ENCODE results near the gene CYP51A1.
A peak's percentile ranks its signal among the peaks of the same experiment; 100 is the strongest.
"Not testable (repeated sequence)": the region's sequence is repeated elsewhere in the genome, so short reads cannot be mapped to it uniquely, and the experiment has no call there.

Gene CYP51A1

GRCh38 chr7:92134271-92135051 is at the start of gene CYP51A1:
TSS of gene CYP51A1 (minus strand) at chr7:92134477. CDS start at chr7:92134364, 113 bp downstream.
- Histone ChIP-seq H3K9me2 (replicated peaks; ENCODE audit: insufficient read depth, low read length) (no peaks in the 10 kb centered on the region), H4K20me1 (ENCODE audit: low read depth, low read length) (peaks cover 34% of the 10 kb centered on the region), H3K9ac (ENCODE audit: low read length) (peak within 1 kb of the TSS; percentile 86), H3K27ac (ENCODE audit: low read depth, low read length) (peak within 1 kb of the TSS; percentile 89), H3K36me3 (ENCODE audit: low read length) (peaks cover 26% of the 10 kb centered on the region), H3K9me3 (ENCODE audit: insufficient read depth, low read length) (no peaks in the 10 kb centered on the region), H3F3A (ENCODE audit: insufficient read depth) (peaks cover 18% of the 10 kb centered on the region; the same call in 1 of the 2 replicates), H3K79me2 (ENCODE audit: insufficient read depth, low read length) (peaks cover 48% of the 10 kb centered on the region), H3K4me2 (ENCODE audit: low read depth, low read length, poor library complexity, severe bottlenecking) (peak within 1 kb of the TSS; percentile 83), H3K4me3 (ENCODE audit: insufficient read depth, low read length, poor library complexity, severe bottlenecking) (peak within 1 kb of the TSS; percentile 87), H3K27me3 (ENCODE audit: low read length) (no peaks in the 10 kb centered on the region), H2AFZ (ENCODE audit: low read depth, low read length, severe bottlenecking) (peak within 1 kb of the TSS; percentile 46)
- TF ChIP-seq EZH2phosphoT487 (conservative IDR thresholded peaks at IDR 0.05; ENCODE audit: low read length) (no peak), CTCF (IDR thresholded peaks at IDR 0.05; ENCODE audit: insufficient read depth, low read length, poor library complexity, severe bottlenecking) (no peak)

- peak within 1 kb of the TSS; percentile 47 for H3K4me2 ChIP-seq (ENCODE audit: low read depth, low read length, poor library complexity, severe bottlenecking)
- no peak within 1 kb of the TSS for H3K9ac ChIP-seq (ENCODE audit: low read length)
- H3K36me3 ChIP-seq (ENCODE audit: low read length): no peaks in the 10 kb centered on the region
- no peaks in the 10 kb centered on the region for H3K9me2 ChIP-seq (replicated peaks; ENCODE audit: insufficient read depth, low read length)
- TF ChIP-seq CTCF (IDR thresholded peaks at IDR 0.05; ENCODE audit: insufficient read depth, low read length, poor library complexity, severe bottlenecking) (peak; percentile 99), EZH2phosphoT487 (conservative IDR thresholded peaks at IDR 0.05; ENCODE audit: low read length) (no peak)
- peaks cover 15% of the 10 kb centered on the region for H3F3A ChIP-seq (ENCODE audit: insufficient read depth)
- no peaks in the 10 kb centered on the region for H3K9me3 ChIP-seq (ENCODE audit: insufficient read depth, low read length)
- no peak within 1 kb of the TSS for H3K4me3 ChIP-seq (ENCODE audit: insufficient read depth, low read length, poor library complexity, severe bottlenecking)
- H3K27ac ChIP-seq (ENCODE audit: low read depth, low read length): no peak within 1 kb of the TSS
- H4K20me1 ChIP-seq (ENCODE audit: low read depth, low read length): peaks cover 4% of the 10 kb centered on the region; the same call in 1 of the 2 replicates
- no peaks in the 10 kb centered on the region for H3K79me2 ChIP-seq (ENCODE audit: insufficient read depth, low read length)
- peak within 1 kb of the TSS; percentile 70 for H2AFZ ChIP-seq (ENCODE audit: low read depth, low read length, severe bottlenecking)
- H3K27me3 ChIP-seq (ENCODE audit: low read length): no peaks in the 10 kb centered on the region
Observed at GRCh38 chr7:92178928-92179924, 44.9 kb upstream of the CYP51A1 start, which contains the start of gene LRRD1. TSS of gene LRRD1 (minus strand) at chr7:92179142. CDS start at chr7:92165202, 13,940 bp downstream.

GRCh38 chr7:92177362-92177761 is 43.1 kb upstream of the CYP51A1 start:
- Histone ChIP-seq H3K4me3 (ENCODE audit: insufficient read depth, low read length, poor library complexity, severe bottlenecking) (no peak overlapping the region), H3K27me3 (ENCODE audit: low read length) (no peaks in the 10 kb centered on the region), H3K4me2 (ENCODE audit: low read depth, low read length, poor library complexity, severe bottlenecking) (no peak overlapping the region), H2AFZ (ENCODE audit: low read depth, low read length, severe bottlenecking) (no peak overlapping the region), H3K79me2 (ENCODE audit: insufficient read depth, low read length) (no peaks in the 10 kb centered on the region), H3K36me3 (ENCODE audit: low read length) (no peaks in the 10 kb centered on the region), H3K27ac (ENCODE audit: low read depth, low read length) (no peak overlapping the region), H3F3A (ENCODE audit: insufficient read depth) (peaks cover 15% of the 10 kb centered on the region), H4K20me1 (ENCODE audit: low read depth, low read length) (peaks cover 4% of the 10 kb centered on the region; the same call in 1 of the 2 replicates), H3K9me2 (replicated peaks; ENCODE audit: insufficient read depth, low read length) (no peaks in the 10 kb centered on the region), H3K9me3 (ENCODE audit: insufficient read depth, low read length) (no peaks in the 10 kb centered on the region), H3K9ac (ENCODE audit: low read length) (no peak overlapping the region)
- TF ChIP-seq CTCF (IDR thresholded peaks at IDR 0.05; ENCODE audit: insufficient read depth, low read length, poor library complexity, severe bottlenecking) (no peak), EZH2phosphoT487 (conservative IDR thresholded peaks at IDR 0.05; ENCODE audit: low read length) (no peak)

GRCh38 chr7:92169529-92169928 is 35.3 kb upstream of the CYP51A1 start:
- not testable (repeated sequence) for H3K9me2 ChIP-seq (replicated peaks; ENCODE audit: insufficient read depth, low read length); H3K4me3 ChIP-seq (ENCODE audit: insufficient read depth, low read length, poor library complexity, severe bottlenecking); H3K27me3 ChIP-seq (ENCODE audit: low read length); H3K4me2 ChIP-seq (ENCODE audit: low read depth, low read length, poor library complexity, severe bottlenecking); H4K20me1 ChIP-seq (ENCODE audit: low read depth, low read length); H3F3A ChIP-seq (ENCODE audit: insufficient read depth); H3K9ac ChIP-seq (ENCODE audit: low read length); H3K9me3 ChIP-seq (ENCODE audit: insufficient read depth, low read length); H2AFZ ChIP-seq (ENCODE audit: low read depth, low read length, severe bottlenecking); H3K36me3 ChIP-seq (ENCODE audit: low read length); H3K79me2 ChIP-seq (ENCODE audit: insufficient read depth, low read length); H3K27ac ChIP-seq (ENCODE audit: low read depth, low read length)

All from SU-DHL-6 (cell line).